Stimulated activated CD4-positive, alpha-beta T cell treated with anti-CD3 and anti-CD28 coated beads, TNF-alpha, amount 100 ng/mL, for 4 hours (primary cell): Measurements from ENCODE around the gene PTTG1IP.
"Not testable (repeated sequence)": the region's sequence is repeated elsewhere in the genome, so short reads cannot be mapped to it uniquely, and the experiment has no call there.

Experiments used
- DNase-seq, 3 experiments: peaks; one replicate each; pipeline ENCODE4 v3.0.0-alpha.2; 2020; ENCODE audit warnings: low read depth in 3 of 3

PTTG1IP gene

GRCh38 chr21:44845418-44846223, 27.9 kb downstream of the PTTG1IP start:
- peak in 2 of 3 experiments; percentile 18 to 26 for DNase-seq

- no peak for DNase-seq
Measured at GRCh38 chr21:44844256-44844655, 29.2 kb downstream of the PTTG1IP start.

GRCh38 chr21:44842721-44843445, 30.6 kb downstream of the PTTG1IP start:
- DNase-seq: no peak

GRCh38 chr21:44842087-44842486, 31.4 kb downstream of the PTTG1IP start:
- DNase-seq: no peak

GRCh38 chr21:44840771-44841170, 32.7 kb downstream of the PTTG1IP start:
- no peak for DNase-seq

GRCh38 chr21:44838951-44839350, 34.5 kb downstream of the PTTG1IP start:
- no peak for DNase-seq

GRCh38 chr21:44838039-44838895, 35.2 kb downstream of the PTTG1IP start:
- no peak for DNase-seq

- no peak for DNase-seq
Measured at GRCh38 chr21:44837537-44837936, 36.0 kb downstream of the PTTG1IP start.

GRCh38 chr21:44836666-44837471, 36.6 kb downstream of the PTTG1IP start:
- DNase-seq: no peak

- no peak for DNase-seq
Measured at GRCh38 chr21:44836349-44836665, 37.2 kb downstream of the PTTG1IP start.

GRCh38 chr21:44835647-44835973, 37.9 kb downstream of the PTTG1IP start:
- no peak for DNase-seq

GRCh38 chr21:44834951-44835646, 38.4 kb downstream of the PTTG1IP start:
- DNase-seq: no peak

GRCh38 chr21:44834231-44834950, 39.1 kb downstream of the PTTG1IP start:
- no peak for DNase-seq

GRCh38 chr21:44833663-44834062, 39.8 kb downstream of the PTTG1IP start:
- no peak for DNase-seq

- DNase-seq: not testable (repeated sequence)
Measured at GRCh38 chr21:44832516-44833255, 40.8 kb downstream of the PTTG1IP start.

- no peak for DNase-seq
Measured at GRCh38 chr21:44831227-44831860, 42.1 kb downstream of the PTTG1IP start.

- DNase-seq: no peak
Measured at GRCh38 chr21:44829507-44830092, 43.9 kb downstream of the PTTG1IP start.

GRCh38 chr21:44828362-44829056, 45.0 kb downstream of the PTTG1IP start:
- DNase-seq: no peak
